WTC11 (cell line): ENCODE results near the gene CRKL.

Source experiments
- ETV6 ChIP-seq: sonication (generic); formaldehyde crosslinking; IDR thresholded peaks from 2 replicates; pipeline ENCODE4 v1.8.1; 2022; ENCODE audit warnings: mild to moderate bottlenecking, missing genetic modification reagents
- IRF1 ChIP-seq: sonication (generic); formaldehyde crosslinking; IDR thresholded peaks from 2 replicates; pipeline ENCODE4 v1.8.0; 2023; ENCODE audit warnings: missing genetic modification reagents
- JUN ChIP-seq: sonication (generic); formaldehyde crosslinking; IDR thresholded peaks from 2 replicates; pipeline ENCODE4 v1.8.0; 2023; ENCODE audit warnings: mild to moderate bottlenecking, missing genetic modification reagents
- NR2C2 ChIP-seq: sonication (generic); formaldehyde crosslinking; IDR thresholded peaks from 2 replicates; pipeline ENCODE4 v1.8.0; 2022; ENCODE audit warnings: mild to moderate bottlenecking, missing genetic modification reagents
- SP1 ChIP-seq: sonication (generic); formaldehyde crosslinking; conservative IDR thresholded peaks from 2 replicates; pipeline ENCODE4 v1.8.1; 2022; ENCODE audit warnings: missing genetic modification reagents
- TF ChIP-seq, protein P1 (sequence below): sonication (generic); formaldehyde crosslinking; IDR thresholded peaks from 2 replicates; pipeline ENCODE4 v1.8.0; 2022; ENCODE audit warnings: mild to moderate bottlenecking, missing genetic modification reagents
- TF ChIP-seq, protein P2 (sequence below): fragments of 200-600 bp; IDR thresholded peaks from 2 replicates; pipeline ENCODE4 v1.8.0; 2022; ENCODE audit warnings: antibody characterized with exemption
- TF ChIP-seq, protein P3 (sequence below): sonication (generic); formaldehyde crosslinking; IDR thresholded peaks from 2 replicates; pipeline ENCODE4 v1.8.0; 2022; ENCODE audit warnings: mild to moderate bottlenecking, missing genetic modification reagents
- TF ChIP-seq, protein P4 (sequence below): sonication (generic); formaldehyde crosslinking; conservative IDR thresholded peaks from 2 replicates; pipeline ENCODE4 v1.8.1; 2022; ENCODE audit warnings: mild to moderate bottlenecking, missing genetic modification reagents

DNA sequence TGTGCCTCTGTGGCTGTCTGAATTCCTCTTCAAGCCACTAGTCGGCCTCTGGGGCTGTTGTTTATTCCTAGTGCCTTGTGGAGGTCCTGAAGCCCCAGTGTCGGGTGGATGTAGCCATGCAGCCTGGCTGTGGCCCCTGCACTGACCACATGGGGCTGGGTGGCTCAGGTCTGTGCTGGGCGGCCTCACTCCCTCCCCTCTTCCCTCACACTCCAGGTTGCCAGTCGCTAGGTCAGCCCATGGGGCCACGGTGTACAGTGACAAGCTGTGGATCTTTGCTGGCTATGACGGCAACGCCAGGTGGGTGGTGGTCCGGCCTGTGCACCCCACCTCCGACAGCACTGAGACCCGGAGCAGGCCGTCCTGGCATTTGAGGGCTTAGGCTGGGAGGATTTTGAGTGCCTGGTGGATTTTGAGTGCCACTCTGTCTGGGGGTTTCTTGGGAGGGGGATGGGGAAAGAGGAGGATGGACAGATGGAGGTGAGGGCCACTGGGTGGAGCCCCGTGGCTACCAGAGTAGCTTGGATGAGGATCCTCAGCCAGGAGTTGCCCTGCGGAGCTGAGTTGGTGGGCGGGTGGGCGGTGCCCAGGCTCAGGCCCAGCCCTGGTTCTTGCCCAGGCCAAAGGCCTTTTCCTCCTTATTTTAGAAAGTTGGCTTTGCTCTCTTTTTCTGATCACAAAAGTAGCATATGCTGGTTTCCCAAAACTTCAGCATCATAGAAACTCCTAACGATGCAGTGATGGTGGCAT lies 71.5 kb downstream of the CRKL start:
- TF ChIP-seq, protein P1, sequence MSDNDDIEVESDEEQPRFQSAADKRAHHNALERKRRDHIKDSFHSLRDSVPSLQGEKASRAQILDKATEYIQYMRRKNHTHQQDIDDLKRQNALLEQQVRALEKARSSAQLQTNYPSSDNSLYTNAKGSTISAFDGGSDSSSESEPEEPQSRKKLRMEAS (CRISPR knock-in tag) = no peak
- TF ChIP-seq SP1 (CRISPR knock-in tag) (no peak), JUN (CRISPR knock-in tag) (no peak), IRF1 (no peak), NR2C2 (no peak), ETV6 (CRISPR knock-in tag) (no peak)
- TF ChIP-seq, protein P2, sequence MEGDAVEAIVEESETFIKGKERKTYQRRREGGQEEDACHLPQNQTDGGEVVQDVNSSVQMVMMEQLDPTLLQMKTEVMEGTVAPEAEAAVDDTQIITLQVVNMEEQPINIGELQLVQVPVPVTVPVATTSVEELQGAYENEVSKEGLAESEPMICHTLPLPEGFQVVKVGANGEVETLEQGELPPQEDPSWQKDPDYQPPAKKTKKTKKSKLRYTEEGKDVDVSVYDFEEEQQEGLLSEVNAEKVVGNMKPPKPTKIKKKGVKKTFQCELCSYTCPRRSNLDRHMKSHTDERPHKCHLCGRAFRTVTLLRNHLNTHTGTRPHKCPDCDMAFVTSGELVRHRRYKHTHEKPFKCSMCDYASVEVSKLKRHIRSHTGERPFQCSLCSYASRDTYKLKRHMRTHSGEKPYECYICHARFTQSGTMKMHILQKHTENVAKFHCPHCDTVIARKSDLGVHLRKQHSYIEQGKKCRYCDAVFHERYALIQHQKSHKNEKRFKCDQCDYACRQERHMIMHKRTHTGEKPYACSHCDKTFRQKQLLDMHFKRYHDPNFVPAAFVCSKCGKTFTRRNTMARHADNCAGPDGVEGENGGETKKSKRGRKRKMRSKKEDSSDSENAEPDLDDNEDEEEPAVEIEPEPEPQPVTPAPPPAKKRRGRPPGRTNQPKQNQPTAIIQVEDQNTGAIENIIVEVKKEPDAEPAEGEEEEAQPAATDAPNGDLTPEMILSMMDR = no peak
- TF ChIP-seq, protein P3, sequence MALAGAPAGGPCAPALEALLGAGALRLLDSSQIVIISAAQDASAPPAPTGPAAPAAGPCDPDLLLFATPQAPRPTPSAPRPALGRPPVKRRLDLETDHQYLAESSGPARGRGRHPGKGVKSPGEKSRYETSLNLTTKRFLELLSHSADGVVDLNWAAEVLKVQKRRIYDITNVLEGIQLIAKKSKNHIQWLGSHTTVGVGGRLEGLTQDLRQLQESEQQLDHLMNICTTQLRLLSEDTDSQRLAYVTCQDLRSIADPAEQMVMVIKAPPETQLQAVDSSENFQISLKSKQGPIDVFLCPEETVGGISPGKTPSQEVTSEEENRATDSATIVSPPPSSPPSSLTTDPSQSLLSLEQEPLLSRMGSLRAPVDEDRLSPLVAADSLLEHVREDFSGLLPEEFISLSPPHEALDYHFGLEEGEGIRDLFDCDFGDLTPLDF = no peak
- TF ChIP-seq, protein P4, sequence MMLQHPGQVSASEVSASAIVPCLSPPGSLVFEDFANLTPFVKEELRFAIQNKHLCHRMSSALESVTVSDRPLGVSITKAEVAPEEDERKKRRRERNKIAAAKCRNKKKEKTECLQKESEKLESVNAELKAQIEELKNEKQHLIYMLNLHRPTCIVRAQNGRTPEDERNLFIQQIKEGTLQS (CRISPR knock-in tag) = no peak
